AG08395 (cell line): ENCODE results near the gene POLG2.
"Not testable (repeated sequence)": the region's sequence is repeated elsewhere in the genome, so short reads cannot be mapped to it uniquely, and the experiment has no call there.

Experiments used
- DNase-seq: peaks from one replicate; pipeline ENCODE4 v3.0.0; 2012; ENCODE audit warnings: mixed read lengths, low spot score

The POLG2 gene

DNA sequence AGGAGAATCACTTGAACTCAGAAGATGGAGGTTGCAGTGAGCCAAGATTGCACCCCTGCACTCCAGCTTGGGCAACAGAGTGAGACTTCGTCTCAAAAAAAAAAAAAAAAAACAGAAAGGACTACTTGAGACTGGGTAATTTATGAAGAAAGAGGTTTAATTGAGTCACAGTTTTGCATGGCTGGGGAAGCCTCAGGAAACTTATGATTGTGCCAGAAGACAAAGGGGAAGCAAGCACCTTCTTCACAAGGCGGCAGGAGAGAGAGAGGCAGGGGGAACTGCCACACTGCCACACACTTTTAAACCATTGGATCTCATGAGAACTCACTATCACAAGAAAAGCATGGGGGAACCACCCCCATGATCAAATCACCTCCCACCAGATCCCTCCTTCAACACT is 56.9 kb downstream of the POLG2 start:
- DNase-seq, result no peak

DNA sequence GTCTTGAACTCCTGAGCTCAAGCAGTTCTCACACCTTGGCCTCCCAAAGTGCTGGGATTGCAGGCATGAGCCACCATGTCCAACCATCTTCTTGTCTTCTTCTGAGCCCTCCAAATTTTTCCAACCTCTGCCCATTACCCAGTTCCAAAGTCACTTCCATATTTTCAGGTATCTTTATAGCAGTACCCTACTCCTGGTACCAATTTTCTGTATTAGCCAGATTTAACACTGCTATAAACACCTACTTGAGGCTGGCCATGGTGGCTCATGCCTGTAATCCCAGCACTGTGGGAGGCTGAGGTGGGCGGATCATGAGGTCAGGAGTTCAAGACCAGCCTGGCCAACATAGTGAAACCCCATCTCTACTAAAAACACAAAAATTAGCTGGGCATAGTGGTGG is 57.3 kb downstream of the POLG2 start:
- DNase-seq, result not testable (repeated sequence)

DNA sequence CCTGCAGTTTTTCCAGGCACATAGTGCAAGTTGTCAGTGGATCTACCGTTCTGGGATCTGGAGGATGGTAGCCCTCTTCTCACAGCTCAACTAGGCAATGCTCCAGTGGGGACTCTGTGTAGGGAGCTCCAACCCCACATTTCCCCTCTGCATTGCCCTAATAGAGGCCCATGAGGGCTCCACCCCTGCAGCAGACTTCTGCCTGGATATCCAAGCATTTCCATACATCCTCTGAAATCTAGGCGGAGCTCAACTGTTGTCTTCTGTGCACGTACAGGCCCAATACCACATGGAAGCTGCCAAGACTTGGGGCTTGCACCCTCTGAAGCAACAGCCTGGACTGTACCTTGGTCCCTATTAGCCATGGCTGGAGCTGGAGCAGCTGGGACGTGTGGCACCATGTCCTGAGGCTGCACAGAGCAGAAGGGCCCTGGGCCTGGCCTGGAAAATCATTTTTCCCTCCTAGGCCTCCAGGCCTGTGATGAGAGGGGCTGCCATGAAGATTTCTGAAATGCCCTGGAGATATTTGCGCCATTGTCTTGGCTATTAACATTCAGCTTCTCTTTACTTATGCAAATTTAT is 58.8 kb downstream of the POLG2 start:
- DNase-seq, result no peak

DNA sequence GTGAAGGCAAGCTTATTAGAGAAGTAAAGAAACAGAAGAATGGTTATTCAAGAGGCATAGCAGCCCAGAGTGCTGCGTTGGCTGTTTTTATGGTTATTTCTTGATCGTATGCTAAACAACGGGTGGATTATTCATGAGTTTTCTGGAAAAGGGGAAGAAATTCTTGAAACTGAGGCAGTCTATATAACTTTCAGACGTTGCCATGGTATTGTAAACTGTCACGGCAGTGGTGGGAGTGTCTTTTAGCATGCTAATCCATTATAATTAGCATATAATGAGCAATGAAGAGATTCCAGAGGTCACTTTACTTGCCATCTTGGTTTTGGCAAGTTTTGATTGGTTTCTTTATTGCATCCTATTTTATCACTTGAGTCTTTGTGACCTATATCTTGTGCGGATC is 65.3 kb downstream of the POLG2 start:
- DNase-seq, result no peak

DNA sequence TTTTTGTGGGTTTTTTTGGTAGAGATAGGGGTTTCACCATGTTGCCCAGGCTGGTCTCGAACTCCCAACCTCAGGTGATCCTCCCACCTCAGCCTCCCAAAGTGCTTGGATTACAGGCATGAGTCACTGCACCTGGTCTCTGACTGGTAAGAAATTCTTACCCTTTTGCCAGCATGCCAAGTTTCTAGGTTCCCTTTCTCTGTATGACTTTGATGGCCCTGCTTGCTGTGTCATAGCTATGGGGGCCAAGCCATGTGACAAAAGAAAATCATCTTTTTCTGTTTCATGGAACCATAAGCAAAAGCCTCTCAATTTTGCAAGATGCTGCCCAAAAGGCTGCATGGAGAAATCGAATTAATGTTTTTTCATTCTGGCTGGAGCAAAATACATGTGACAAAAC is 66.8 kb downstream of the POLG2 start:
- not testable (repeated sequence) for DNase-seq

DNA sequence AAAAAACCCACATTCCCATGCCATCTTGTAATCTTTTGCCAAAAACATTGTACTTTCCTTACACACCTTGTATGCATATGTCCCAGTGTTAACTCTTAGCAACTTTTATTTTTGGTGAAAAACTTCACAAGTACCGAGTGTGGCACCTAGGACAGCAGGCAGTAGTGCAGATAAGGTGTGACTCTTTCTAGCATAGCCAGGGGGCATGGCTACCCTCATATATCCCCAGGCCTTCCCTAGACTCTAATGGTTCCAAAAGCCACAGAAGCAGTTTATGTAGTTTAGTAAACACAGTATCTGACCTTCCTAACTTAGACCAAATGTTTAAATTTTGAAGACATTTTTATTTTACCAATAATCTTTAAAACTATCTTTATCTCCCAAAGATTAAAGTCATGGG is 68.4 kb downstream of the POLG2 start:
- DNase-seq, result no peak
